RWPE2 (cell line): ENCODE results near the gene IL4I1.

Experiments
- ATAC-seq: fragments of 200-7000 bp; cut with Tn5 transposase; 3 replicates; pipeline ENCODE4 v1.9.1; 2021; ENCODE audit warnings: low read depth
- DNase-seq: peaks from one replicate; pipeline ENCODE4 v3.0.0-alpha.2; 2020; ENCODE audit warnings: low spot score
- H3K27ac ChIP-seq: fragments of 450-650 bp; 2 replicates; pipeline ENCODE4 v1.5.1; 2017; ENCODE audit warnings: mild to moderate bottlenecking; ENCODE audit not compliant: poor library complexity, severe bottlenecking
- H3K27me3 ChIP-seq: fragments of 250-450 bp; sonication (Bioruptor Pico); 2 replicates; pipeline ENCODE4 v1.5.1; 2021; ENCODE audit warnings: mild to moderate bottlenecking, moderate library complexity; ENCODE audit not compliant: insufficient read depth, poor library complexity, severe bottlenecking
- H3K36me3 ChIP-seq: fragments of 250-450 bp; sonication (Bioruptor Pico); 2 replicates; pipeline ENCODE4 v1.5.1; 2020; ENCODE audit warnings: low read depth, mild to moderate bottlenecking, moderate library complexity
- H3K4me1 ChIP-seq: fragments of 250-450 bp; sonication (Bioruptor Pico); 2 replicates; pipeline ENCODE4 v1.5.1; 2021; ENCODE audit warnings: mild to moderate bottlenecking, moderate library complexity; ENCODE audit not compliant: insufficient read depth, poor library complexity, severe bottlenecking
- H3K4me3 ChIP-seq: fragments of 250-450 bp; sonication (Bioruptor Pico); 2 replicates; pipeline ENCODE4 v1.5.1; 2021; ENCODE audit warnings: mild to moderate bottlenecking, moderate library complexity; ENCODE audit not compliant: severe bottlenecking
- H3K9me3 ChIP-seq: fragments of 250-450 bp; sonication (Bioruptor Pico); 2 replicates; pipeline ENCODE4 v1.5.1; 2021; ENCODE audit warnings: mild to moderate bottlenecking, moderate library complexity; ENCODE audit not compliant: severe bottlenecking
- TF ChIP-seq, protein P1 (sequence below): fragments of 450-650 bp; IDR thresholded peaks from one replicate; pipeline ENCODE4 v1.5.1; 2017; ENCODE audit warnings: mild to moderate bottlenecking, moderate library complexity; ENCODE audit not compliant: poor library complexity, severe bottlenecking

IL4I1 gene

DNA sequence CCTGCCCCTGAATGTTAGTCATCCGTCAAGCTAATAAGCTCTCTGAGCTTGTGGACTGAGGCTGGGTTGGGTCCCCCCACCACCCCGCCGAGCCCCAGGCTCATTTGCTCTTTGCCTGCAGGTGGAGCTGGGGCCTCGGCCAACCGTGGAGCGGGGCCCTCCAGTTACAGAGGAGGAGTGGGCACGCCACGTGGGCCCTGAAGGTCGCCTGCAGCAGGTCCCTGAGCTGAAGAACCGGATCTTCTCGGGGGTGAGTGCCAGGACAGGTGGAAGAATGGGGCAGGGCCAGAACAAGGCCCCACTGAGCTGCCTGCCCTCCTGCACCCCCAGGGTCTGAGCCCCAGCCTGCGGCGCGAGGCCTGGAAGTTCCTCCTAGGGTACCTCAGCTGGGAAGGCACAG is 14.0 kb downstream of the IL4I1 start:
- H3K4me3 ChIP-seq = no peak overlapping the region
- no peaks in the 10 kb centered on the region for H3K4me1 ChIP-seq
- H3K27ac ChIP-seq = no peak overlapping the region
- TF ChIP-seq, protein P1, sequence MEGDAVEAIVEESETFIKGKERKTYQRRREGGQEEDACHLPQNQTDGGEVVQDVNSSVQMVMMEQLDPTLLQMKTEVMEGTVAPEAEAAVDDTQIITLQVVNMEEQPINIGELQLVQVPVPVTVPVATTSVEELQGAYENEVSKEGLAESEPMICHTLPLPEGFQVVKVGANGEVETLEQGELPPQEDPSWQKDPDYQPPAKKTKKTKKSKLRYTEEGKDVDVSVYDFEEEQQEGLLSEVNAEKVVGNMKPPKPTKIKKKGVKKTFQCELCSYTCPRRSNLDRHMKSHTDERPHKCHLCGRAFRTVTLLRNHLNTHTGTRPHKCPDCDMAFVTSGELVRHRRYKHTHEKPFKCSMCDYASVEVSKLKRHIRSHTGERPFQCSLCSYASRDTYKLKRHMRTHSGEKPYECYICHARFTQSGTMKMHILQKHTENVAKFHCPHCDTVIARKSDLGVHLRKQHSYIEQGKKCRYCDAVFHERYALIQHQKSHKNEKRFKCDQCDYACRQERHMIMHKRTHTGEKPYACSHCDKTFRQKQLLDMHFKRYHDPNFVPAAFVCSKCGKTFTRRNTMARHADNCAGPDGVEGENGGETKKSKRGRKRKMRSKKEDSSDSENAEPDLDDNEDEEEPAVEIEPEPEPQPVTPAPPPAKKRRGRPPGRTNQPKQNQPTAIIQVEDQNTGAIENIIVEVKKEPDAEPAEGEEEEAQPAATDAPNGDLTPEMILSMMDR = no peak
- ATAC-seq (no peak), DNase-seq (no peak)
- no peaks in the 10 kb centered on the region for H3K9me3 ChIP-seq
- H3K27me3 ChIP-seq = no peaks in the 10 kb centered on the region
- peaks cover 38% of the 10 kb centered on the region for H3K36me3 ChIP-seq

DNA sequence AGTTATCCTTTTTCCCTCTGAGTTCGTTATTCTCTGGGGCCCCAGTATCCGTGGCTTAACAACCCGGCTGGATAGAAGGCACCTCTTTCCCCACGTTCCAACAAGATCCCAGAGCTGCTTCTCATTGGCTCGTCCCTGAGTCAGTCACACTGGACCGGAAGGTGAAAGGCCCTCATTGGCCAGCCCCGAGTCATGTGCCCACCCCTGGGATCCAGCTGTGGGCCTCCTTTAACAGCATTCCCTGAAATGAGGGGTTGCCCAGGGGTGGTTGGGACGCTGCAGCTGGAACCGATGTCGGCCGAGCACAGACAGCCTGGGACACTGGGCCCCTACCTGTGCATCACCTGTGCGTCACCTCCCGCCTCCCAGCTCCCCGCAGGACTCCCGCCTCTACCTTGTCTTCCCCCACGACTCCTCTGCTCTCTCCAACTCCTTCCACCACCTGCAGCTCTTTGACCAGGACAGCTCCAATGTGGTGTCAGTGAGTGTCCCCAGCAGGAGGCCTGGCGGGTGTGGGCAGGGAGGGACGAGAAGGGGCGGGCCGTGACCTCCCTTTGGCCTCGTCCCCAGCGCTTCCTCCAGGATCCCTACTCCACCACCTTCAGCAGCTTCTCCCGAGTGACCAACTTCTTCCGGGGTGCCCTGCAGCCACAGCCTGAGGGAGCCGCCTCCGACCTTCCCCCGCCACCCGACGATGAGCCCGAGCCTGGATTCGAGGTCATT is 14.9 kb downstream of the IL4I1 start:
- Histone ChIP-seq H3K9me3 (no peaks in the 10 kb centered on the region), H3K27me3 (no peaks in the 10 kb centered on the region), H3K27ac (no peak overlapping the region), H3K4me3 (no peak overlapping the region), H3K36me3 (peaks cover 38% of the 10 kb centered on the region), H3K4me1 (no peaks in the 10 kb centered on the region)
- TF ChIP-seq, protein P1 = no peak
- ATAC-seq (no peak), DNase-seq (no peak)

DNA sequence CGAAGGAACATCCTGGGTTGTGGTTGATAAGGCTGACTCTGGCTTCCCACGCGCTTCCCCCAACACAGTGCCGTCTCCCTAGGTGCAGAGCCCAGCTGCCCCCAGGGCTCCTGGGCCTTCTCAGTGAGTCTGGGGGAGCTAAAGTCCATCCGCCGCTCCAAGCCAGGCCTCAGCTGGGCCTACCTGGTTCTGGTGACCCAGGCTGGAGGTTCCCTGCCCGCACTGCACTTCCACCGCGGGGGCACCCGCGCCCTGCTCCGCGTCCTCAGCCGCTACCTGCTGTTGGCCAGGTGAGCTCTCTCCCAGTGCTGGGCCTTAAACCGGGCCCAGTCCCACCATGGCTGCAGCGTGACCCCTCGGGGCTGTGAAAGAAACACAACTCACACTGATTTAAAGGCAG is 15.5 kb downstream of the IL4I1 start:
- ATAC-seq (no peak), DNase-seq (no peak)
- no peaks in the 10 kb centered on the region for H3K27me3 ChIP-seq
- no peak overlapping the region for H3K4me3 ChIP-seq
- H3K4me1 ChIP-seq = no peaks in the 10 kb centered on the region
- no peaks in the 10 kb centered on the region for H3K9me3 ChIP-seq
- H3K36me3 ChIP-seq = peaks cover 38% of the 10 kb centered on the region
- TF ChIP-seq, protein P1 = no peak
- H3K27ac ChIP-seq = no peak overlapping the region

DNA sequence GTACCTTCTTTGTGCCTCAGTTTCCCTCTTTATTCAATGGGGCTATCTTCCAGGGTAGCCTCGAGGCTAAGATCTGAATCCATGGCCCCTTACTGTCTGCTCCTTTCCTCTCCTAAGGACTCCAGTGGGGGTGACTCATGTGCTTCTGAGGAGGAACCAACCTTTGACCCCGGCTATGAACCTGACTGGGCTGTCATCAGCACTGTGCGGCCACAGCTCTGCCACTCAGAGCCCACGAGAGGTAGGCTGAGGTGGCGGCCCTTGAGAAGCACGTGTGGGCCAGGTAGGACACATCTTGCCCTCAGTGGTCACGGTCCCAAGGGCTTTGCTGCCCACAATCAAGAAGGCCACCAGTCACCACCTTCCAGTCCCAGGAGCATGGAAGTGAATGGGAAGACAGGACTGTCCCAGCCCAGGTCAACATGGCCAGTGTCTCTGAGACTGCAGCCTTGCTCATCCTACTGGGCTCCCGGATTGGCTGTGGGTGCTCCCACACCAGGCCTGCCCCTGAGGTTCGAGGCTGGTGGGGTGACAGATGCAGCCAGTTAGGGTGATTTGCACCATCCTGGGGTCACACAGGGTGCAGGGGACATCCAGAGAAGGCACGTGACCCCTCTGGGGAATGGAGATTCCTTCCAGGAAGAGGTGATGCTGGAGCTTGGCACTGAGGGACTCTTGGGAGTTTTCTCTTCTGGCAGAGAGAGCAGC is 16.4 kb downstream of the IL4I1 start:
- H3K9me3 ChIP-seq = no peaks in the 10 kb centered on the region
- DNase-seq = no peak
- H3K36me3 ChIP-seq = peaks cover 38% of the 10 kb centered on the region
- no peak for ATAC-seq
- H3K27ac ChIP-seq = no peak overlapping the region
- no peaks in the 10 kb centered on the region for H3K27me3 ChIP-seq
- H3K4me1 ChIP-seq = no peaks in the 10 kb centered on the region
- no peak overlapping the region for H3K4me3 ChIP-seq
- TF ChIP-seq, protein P1 = no peak
